Pancreas (tissue), 10 donors: Measurements from ENCODE around the gene POLR2F. TPM values are rescaled to one million over a fixed set of nuclear protein-coding genes. Genes with fewer than 3 reads are reported as not detected.
"Not testable (repeated sequence)": the region's sequence is repeated elsewhere in the genome, so short reads cannot be mapped to it uniquely, and the experiment has no call there.

Experiments
- ATAC-seq, 4 donors: fragments of 200-7000 bp; cut with Tn5 transposase; one replicate each; pipeline versions ENCODE4 v1.8.0 to v1.9.1; 2020; ENCODE audit warnings: mild to moderate bottlenecking in 4 of 4, moderate library complexity in 4 of 4
- DNase-seq, 6 donors: peaks; one replicate each; pipeline ENCODE4 v3.0.0-alpha.2; 2020
- FAIRE-seq: peaks from 2 replicates; lab custom pipeline; 2012; peaks lifted over from hg19 to GRCh38; lab: Jason Lieb, UNC
- H3K27ac ChIP-seq, 4 donors: fragments of 200-600 bp; sonication (generic); 1 replicate in 3 of 4; 2 replicates in 1 of 4; pipeline versions ENCODE4 v1.5.0 to v1.8.0; 2020
- H3K27me3 ChIP-seq, 4 donors: fragments of 200-600 bp; one replicate each; pipeline ENCODE4 v1.8.0; 2021
- H3K36me3 ChIP-seq, 3 donors: fragments of 200-600 bp; sonication (generic) in 1 of 3; one replicate each; pipeline versions ENCODE4 v1.5.0 to v1.8.0; 2020 to 2021
- H3K4me1 ChIP-seq, 3 donors: fragments of 200-600 bp; one replicate each; pipeline ENCODE4 v1.8.0; 2021
- H3K4me3 ChIP-seq, 4 donors: fragments of 200-600 bp; sonication (generic) in 2 of 4; one replicate each; pipeline versions ENCODE4 v1.5.0 to v1.8.0; 2020 to 2021
- H3K9me3 ChIP-seq, 4 donors: fragments of 200-600 bp; one replicate each; pipeline ENCODE4 v1.8.0; 2021
- WGBS, 2 donors: extraction: QIAGEN DNeasy Blood & Tissue Kit; methylation state at CpG; one replicate each; pipeline ENCODE4 v1.1.7; 2013; 5-methylcytosine and 5-hydroxymethylcytosine counted together
- intact Hi-C, 3 donors: fragments of 100-400 bp; cut with DNase I; formaldehyde crosslinking; loops; one replicate each; pipeline versions ENCODE4 v1.11.1 to v1.14.2; 2022
- polyA plus RNA-seq, 2 donors: library from polyadenylated mRNA; stranded (reverse); fragments of 200-250 nt; gene quantifications; one replicate each; pipeline ENCODE4 v1.2.3, GENCODE V29; 2013
- total RNA-seq, 6 donors: library from RNA; stranded (reverse); fragmentation: NEBNext Ultra II Directional in 4 of 6; extraction: Animal tissue kit (Norgen Biotek cat#: 25700) in 4 of 6; gene quantifications; one replicate each; pipeline versions ENCODE4 v1.2.1 to v1.2.4, GENCODE V29; 2021 to 2023
- TF ChIP-seq, protein P1 (sequence below), 4 donors: fragments of 200-600 bp; sonication (generic) in 3 of 4; IDR thresholded peaks; one replicate each; pipeline versions ENCODE4 v1.5.0 to v1.8.0; 2021; ENCODE audit warnings: antibody characterized with exemption in 4 of 4
- donor health status: healthy with polysubstance abuse.
- donor health status: DM: no; HTN: no; CAD: no; lungs with moderate emphysema.
- donor health status: DM: no; HTN: no; CAD: no.
- donor health status: control.
- donor health status: control.
- donor health status: Bipolar disorder and iron deficiency.
- donor health status: DM: yes; HTN: yes; CAD: no.
- donor health status: DM: no; HTN: no; CAD: no.
- donor health status: DM: no; HTN: no; CAD: no.
- donor health status: DM: yes; HTN: yes; CAD: no.

The POLR2F gene
- total and polyA plus RNA-seq, 8 donors, result 21.2 to 74.5 (median 29.3) TPM

DNA sequence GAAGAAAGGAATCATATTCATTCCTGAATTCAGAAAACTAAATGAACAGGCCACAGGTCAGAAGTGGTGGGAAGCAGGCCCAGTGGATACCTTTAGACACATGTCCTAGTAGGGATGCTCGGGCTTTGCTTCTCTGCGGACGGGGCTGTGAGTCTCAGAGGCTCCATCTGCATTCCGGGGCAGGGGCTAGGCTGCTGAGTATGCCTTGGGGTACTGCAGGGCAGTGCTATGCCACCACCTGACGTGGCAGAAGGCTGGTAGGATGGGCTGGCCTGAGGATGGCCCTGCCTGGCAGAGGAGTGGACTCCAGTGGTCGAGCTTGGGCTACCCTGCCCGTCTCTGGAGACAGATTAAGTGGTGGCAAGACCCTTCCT is 9.7 kb upstream of the POLR2F start:
- no peak for FAIRE-seq
- intact Hi-C loops, result loop anchor here in 1 of 3 donors (10.0 kb wide), 1 partner anchor 59 kb away; no protein-coding TSS in a partner anchor
- H3K27me3 ChIP-seq, result no peaks in the 10 kb centered on the region
- H3K9me3 ChIP-seq, result no peaks in the 10 kb centered on the region
- WGBS, 2 donors, result 94 to 99% methylated on average over 7 of the region's 7 CpGs
- DNase-seq, result no peak
- peaks cover 0 to 23% (median 16%) of the 10 kb centered on the region in 3 donors for H3K36me3 ChIP-seq
- no peak overlapping the region for H3K27ac ChIP-seq
- ATAC-seq, result no peak
- TF ChIP-seq, protein P1, sequence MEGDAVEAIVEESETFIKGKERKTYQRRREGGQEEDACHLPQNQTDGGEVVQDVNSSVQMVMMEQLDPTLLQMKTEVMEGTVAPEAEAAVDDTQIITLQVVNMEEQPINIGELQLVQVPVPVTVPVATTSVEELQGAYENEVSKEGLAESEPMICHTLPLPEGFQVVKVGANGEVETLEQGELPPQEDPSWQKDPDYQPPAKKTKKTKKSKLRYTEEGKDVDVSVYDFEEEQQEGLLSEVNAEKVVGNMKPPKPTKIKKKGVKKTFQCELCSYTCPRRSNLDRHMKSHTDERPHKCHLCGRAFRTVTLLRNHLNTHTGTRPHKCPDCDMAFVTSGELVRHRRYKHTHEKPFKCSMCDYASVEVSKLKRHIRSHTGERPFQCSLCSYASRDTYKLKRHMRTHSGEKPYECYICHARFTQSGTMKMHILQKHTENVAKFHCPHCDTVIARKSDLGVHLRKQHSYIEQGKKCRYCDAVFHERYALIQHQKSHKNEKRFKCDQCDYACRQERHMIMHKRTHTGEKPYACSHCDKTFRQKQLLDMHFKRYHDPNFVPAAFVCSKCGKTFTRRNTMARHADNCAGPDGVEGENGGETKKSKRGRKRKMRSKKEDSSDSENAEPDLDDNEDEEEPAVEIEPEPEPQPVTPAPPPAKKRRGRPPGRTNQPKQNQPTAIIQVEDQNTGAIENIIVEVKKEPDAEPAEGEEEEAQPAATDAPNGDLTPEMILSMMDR (IDR thresholded peaks at IDR 0.05), result no peak
- H3K4me1 ChIP-seq, result no peaks in the 10 kb centered on the region
- no peak overlapping the region for H3K4me3 ChIP-seq

GRCh38 chr22:37944423-37944822 is 9.1 kb upstream of the POLR2F start:
- not testable (repeated sequence) for H3K9me3 ChIP-seq, FAIRE-seq, DNase-seq, H3K27me3 ChIP-seq, ATAC-seq, H3K4me1 ChIP-seq, H3K4me3 ChIP-seq, H3K27ac ChIP-seq
- intact Hi-C loops, result loop anchor here in 1 of 3 donors (10.0 kb wide), 1 partner anchor 60 kb away; no protein-coding TSS in a partner anchor
- 93 to 95% methylated on average over 11 of the region's 11 CpGs for WGBS, 2 donors
- peaks cover 0 to 23% (median 13%) of the 10 kb centered on the region in 3 donors for H3K36me3 ChIP-seq

- not testable (repeated sequence) for DNase-seq, H3K9me3 ChIP-seq, FAIRE-seq, H3K27ac ChIP-seq, H3K4me3 ChIP-seq, H3K27me3 ChIP-seq, H3K4me1 ChIP-seq, H3K36me3 ChIP-seq, ATAC-seq
- 93 to 97% methylated on average over 14 of the region's 14 CpGs for WGBS, 2 donors
- intact Hi-C loops, result loop anchor here in 1 of 3 donors (10.0 kb wide), 1 partner anchor 62 kb away; no protein-coding TSS in a partner anchor
Observed at GRCh38 chr22:37947142-37947795, 6.2 kb upstream of the POLR2F start.

- DNase-seq (no peak), ATAC-seq (no peak), FAIRE-seq (no peak)
- H3K27me3 ChIP-seq, result no peaks in the 10 kb centered on the region
- no peak overlapping the region for H3K27ac ChIP-seq
- peaks cover 0 to 14% (median 7%) of the 10 kb centered on the region in 3 donors for H3K4me1 ChIP-seq
- intact Hi-C loops, result no loop called here
- TF ChIP-seq, protein P1 (IDR thresholded peaks at IDR 0.05), result no peak
- WGBS, 2 donors, result 60 to 66% methylated on average over 8 of the region's 8 CpGs
- H3K4me3 ChIP-seq, result no peak overlapping the region
- H3K9me3 ChIP-seq, result no peaks in the 10 kb centered on the region
- H3K36me3 ChIP-seq, result no peaks in the 10 kb centered on the region
Observed at GRCh38 chr22:37951305-37951704, 2.2 kb upstream of the POLR2F start.

GRCh38 chr22:37952629-37953028 is 870 bp upstream of the POLR2F start:
- intact Hi-C loops, H3K27ac ChIP-seq, DNase-seq, H3K9me3 ChIP-seq, H3K36me3 ChIP-seq, H3K27me3 ChIP-seq, FAIRE-seq: not testable (repeated sequence)
- Histone ChIP-seq H3K4me3 (peak overlapping the region in 3 of 4 donors; percentile 56 to 92 (median 70)), H3K4me1 (peaks cover 0 to 14% (median 7%) of the 10 kb centered on the region in 3 donors)
- WGBS, 2 donors, result 3 to 5% methylated on average over 20 of the region's 20 CpGs
- ATAC-seq, result peak; percentile 30 to 50 (median 40)

- FAIRE-seq (no peak), ATAC-seq (peak; percentile 30 to 72 (median 64)), DNase-seq (peak in 1 of 6 donors; percentile 15)
- 0 to 1% methylated on average over 13 of the region's 13 CpGs for WGBS, 2 donors
- Histone ChIP-seq H3K27me3 (no peaks in the 10 kb centered on the region), H3K9me3 (no peaks in the 10 kb centered on the region), H3K4me3 (peak overlapping the region; percentile 56 to 98 (median 81)), H3K36me3 (peaks cover 0 to 9% (median 0%) of the 10 kb centered on the region in 3 donors), H3K27ac (peak overlapping the region in 1 of 4 donors; percentile 44), H3K4me1 (peaks cover 0 to 14% (median 7%) of the 10 kb centered on the region in 3 donors)
- intact Hi-C loops, result no loop called here
- TF ChIP-seq, protein P1 (IDR thresholded peaks at IDR 0.05), result no peak
Observed at GRCh38 chr22:37953062-37953436, 450 bp upstream of the POLR2F start.
